GM20431 (cell line): ENCODE measurements around the gene RXFP4.
"Not testable (repeated sequence)": the region's sequence is repeated elsewhere in the genome, so short reads cannot be mapped to it uniquely, and the experiment has no call there.

Source experiments
- in situ Hi-C: fragments of 300-500 bp; cut with MseI, MboI; formaldehyde crosslinking; loops from one replicate; pipeline ENCODE4 v1.15.0; 2020; ENCODE audit warnings: low sequenced_read_pairs; ENCODE audit not compliant: unreplicated experiment

RXFP4 gene

GRCh38 chr1:155925506-155925905, 15.9 kb upstream of the RXFP4 start:
- in situ Hi-C loops, result no loop called here

- in situ Hi-C loops, result no loop called here
Observed at GRCh38 chr1:155929057-155929456, 12.4 kb upstream of the RXFP4 start.

GRCh38 chr1:155930725-155931124, 10.7 kb upstream of the RXFP4 start:
- in situ Hi-C loops, result not testable (repeated sequence)

GRCh38 chr1:155931332-155932038, 10.0 kb upstream of the RXFP4 start:
- in situ Hi-C loops, result no loop called here

- in situ Hi-C loops, result no loop called here
Observed at GRCh38 chr1:155932081-155932480, 9.4 kb upstream of the RXFP4 start.

GRCh38 chr1:155932487-155932886, 9.0 kb upstream of the RXFP4 start:
- in situ Hi-C loops, result no loop called here

- in situ Hi-C loops, result no loop called here
Observed at GRCh38 chr1:155933591-155934096, 7.8 kb upstream of the RXFP4 start.

GRCh38 chr1:155934097-155934935, 7.1 kb upstream of the RXFP4 start, which contains the start of gene KHDC4:
Gene KHDC4, minus strand, starts transcription at chr1:155934413. Its CDS starts 40 bp downstream, at chr1:155934373.
- in situ Hi-C loops, result no loop called here

- in situ Hi-C loops, result no loop called here
Observed at GRCh38 chr1:155934936-155935590, 6.4 kb upstream of the RXFP4 start.

- in situ Hi-C loops, result no loop called here
Observed at GRCh38 chr1:155938220-155938627, 3.2 kb upstream of the RXFP4 start.

GRCh38 chr1:155940482-155940992, 901 bp upstream of the RXFP4 start:
- in situ Hi-C loops, result no loop called here

GRCh38 chr1:155941845-155942531, 550 bp downstream of the RXFP4 start:
- in situ Hi-C loops, result no loop called here

- in situ Hi-C loops, result no loop called here
Observed at GRCh38 chr1:155942578-155943141, 1.2 kb downstream of the RXFP4 start.

GRCh38 chr1:155944444-155944799, 3.0 kb downstream of the RXFP4 start:
- in situ Hi-C loops, result no loop called here

GRCh38 chr1:155946633-155947219, 5.3 kb downstream of the RXFP4 start:
- in situ Hi-C loops, result no loop called here

- in situ Hi-C loops, result no loop called here
Observed at GRCh38 chr1:155947292-155947691, 5.9 kb downstream of the RXFP4 start.

GRCh38 chr1:155947741-155948140, 6.3 kb downstream of the RXFP4 start:
- in situ Hi-C loops, result no loop called here

GRCh38 chr1:155950829-155951228, 9.4 kb downstream of the RXFP4 start:
- in situ Hi-C loops, result no loop called here
